GM18868 (cell line): Measurements from ENCODE around the gene SSC4D.
"Not testable (repeated sequence)": the region's sequence is repeated elsewhere in the genome, so short reads cannot be mapped to it uniquely, and the experiment has no call there.

Source experiments
- ATAC-seq: cut with Tn5 transposase; IDR thresholded peaks from one replicate; pipeline ENCODE4 v1.9.1; 2021; ENCODE audit warnings: mild to moderate bottlenecking, moderate library complexity; ENCODE audit not compliant: unreplicated experiment

Gene SSC4D

GRCh38 chr7:76409537-76409936, at the start of gene SSC4D:
SSC4D (minus strand) TSS chr7:76409697; CDS start chr7:76404439, 5,258 bp downstream.
- no peak for ATAC-seq

- not testable (repeated sequence) for ATAC-seq
Observed at GRCh38 chr7:76458504-76458903, 49.0 kb upstream of the SSC4D start.

- not testable (repeated sequence) for ATAC-seq
Observed at GRCh38 chr7:76457017-76457416, 47.5 kb upstream of the SSC4D start.

- ATAC-seq, result peak; percentile 71
Observed at GRCh38 chr7:76445577-76446008, 36.1 kb upstream of the SSC4D start.

DNA sequence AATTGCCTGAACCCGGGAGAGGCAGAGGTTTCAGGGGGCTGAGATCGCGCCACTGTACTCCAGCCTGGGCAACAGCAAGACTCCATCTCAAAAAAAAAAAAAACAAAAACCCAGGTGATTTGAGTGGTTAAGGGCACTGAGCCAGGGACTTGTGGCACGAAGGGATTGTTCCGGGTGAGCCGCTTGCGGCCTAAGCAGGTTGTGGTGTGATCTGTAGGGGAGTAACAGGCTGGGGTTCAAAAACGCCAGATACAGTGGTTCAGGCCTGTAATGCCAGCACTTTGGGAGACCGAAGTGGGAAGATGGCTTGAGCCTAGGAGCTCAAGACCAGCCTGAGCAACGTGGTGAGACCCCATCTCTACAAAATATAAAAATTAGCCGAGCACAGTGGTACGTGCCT, 34.3 kb upstream of the SSC4D start:
- peak; percentile 72 for ATAC-seq

GRCh38 chr7:76442664-76443446, 33.4 kb upstream of the SSC4D start:
- ATAC-seq, result not testable (repeated sequence)

DNA sequence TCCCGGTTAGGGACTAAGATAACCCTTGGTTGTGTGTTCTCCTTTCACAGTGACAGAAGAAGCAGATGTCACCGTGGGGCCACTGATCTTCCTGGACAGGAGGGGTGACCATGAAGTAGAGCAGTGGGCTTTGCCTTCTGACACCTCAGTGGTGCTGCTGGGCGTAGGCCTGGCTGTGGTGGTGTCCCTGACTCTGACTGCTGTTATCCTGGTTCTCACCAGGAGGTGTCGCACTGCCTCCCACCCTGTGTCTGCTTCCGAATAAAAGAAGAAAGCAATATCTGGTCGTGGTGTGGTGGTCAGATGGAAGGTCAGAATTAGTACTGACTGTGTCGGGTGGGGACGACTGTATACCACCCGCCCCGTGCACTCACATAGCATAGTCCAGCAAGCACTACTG, 32.3 kb upstream of the SSC4D start:
- ATAC-seq, result peak; percentile 39

- ATAC-seq, result not testable (repeated sequence)
Observed at GRCh38 chr7:76440404-76440803, 30.9 kb upstream of the SSC4D start.

DNA sequence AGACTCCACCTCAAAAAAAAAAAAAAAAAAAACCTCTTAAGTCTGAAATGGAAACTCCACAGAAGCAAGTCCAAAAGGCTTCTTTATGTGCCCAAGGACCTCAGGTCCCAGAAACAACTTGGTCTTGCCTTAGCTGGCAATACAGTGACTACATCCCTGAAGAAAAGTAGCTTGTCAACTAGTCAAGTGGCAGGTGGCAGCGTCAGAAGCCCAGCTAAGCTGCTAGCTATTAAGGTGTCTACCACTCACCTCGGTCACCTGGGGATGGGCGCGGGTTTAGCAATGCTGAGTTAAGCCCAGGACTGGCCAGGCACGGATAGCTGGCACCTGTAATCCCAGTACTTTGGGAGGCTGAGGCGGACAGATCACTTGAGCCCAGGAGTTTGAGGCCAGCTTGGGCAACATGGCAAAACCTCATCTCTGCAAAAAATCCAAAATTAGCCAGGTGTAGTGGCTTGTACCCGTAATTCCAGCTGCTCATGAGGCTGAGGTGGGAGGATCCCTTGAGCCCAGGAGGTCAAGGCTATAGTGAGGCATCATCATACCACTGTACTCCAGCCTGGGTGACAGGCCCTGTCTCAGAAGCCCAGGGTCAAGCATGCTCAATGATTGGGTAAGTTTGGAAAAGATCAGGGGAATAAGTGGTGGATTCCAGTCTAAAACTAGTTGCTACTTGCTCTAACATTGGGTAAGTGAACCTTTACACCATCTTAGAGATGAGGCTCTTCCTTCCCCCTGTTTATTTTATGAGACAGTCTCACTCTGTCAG, 29.8 kb upstream of the SSC4D start:
- ATAC-seq, result not testable (repeated sequence)

- ATAC-seq, result peak; percentile 73
Observed at GRCh38 chr7:76437873-76438272, 28.4 kb upstream of the SSC4D start.

GRCh38 chr7:76430836-76431235, 21.3 kb upstream of the SSC4D start:
- no peak for ATAC-seq

DNA sequence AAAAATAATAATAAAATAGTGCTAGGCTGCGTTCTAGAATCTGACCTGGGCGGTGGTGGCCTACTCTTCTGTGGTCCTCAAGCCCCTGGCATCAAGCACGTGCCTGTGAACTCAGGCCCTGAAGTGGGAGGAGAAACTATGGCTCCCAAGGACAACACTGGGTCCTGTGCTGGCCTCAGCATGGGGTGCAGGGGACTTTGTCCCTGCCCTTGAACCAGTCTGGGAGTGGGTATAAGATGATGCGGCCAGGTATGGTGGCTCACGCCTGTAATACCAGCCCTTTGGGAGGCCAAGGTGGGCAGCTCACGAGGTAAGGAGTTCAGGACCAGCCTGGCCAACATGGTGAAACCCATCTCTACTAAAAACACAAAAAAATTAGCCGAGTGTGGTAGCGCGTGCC, 20.7 kb upstream of the SSC4D start:
- ATAC-seq, result no peak

DNA sequence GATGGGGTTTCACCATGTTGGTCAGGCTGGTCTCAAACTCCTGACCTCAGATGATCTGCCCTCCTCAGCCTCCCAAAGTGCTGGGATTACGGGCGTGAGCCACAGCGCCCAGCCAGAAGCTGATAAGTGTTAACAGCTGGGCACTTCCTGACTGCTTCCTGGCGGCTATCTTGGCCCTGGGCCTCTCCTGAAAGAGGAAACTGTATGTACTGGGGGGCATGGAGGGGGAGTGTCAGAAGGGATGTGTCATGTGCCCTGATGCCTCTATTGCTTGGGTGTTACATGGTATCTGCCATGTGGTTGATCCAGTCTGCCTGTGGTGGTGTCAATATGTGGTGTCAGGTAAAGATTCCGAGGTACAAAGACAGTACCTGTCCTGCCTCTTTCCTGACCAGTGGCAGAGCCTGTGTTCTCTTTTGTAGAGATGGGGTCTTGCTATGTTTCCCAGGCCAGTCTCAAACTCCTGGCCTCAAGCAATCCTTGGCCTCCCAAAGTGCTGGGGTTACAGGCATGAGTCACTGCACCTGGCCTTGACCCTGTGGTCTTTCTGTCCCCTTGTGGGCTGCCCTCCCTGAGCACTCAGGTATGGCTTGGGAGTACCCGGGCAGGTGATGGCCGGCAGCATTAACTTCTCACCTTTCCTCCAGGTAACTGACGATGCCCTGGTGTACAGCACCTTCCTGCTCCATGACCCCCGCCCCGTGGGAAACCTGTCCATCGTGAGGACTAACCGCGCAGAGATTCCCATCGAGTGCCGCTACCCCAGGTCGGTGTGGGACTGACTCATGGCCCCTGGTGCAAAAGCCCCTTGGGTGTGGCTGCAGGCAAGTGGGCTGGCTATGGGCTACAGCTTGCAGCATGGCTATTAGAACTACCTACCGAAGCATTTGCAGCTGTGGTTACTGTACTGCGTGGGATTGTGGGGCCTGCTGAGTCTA, 19.6 kb upstream of the SSC4D start:
- ATAC-seq, result no peak

GRCh38 chr7:76428149-76428823, 18.8 kb upstream of the SSC4D start:
- no peak for ATAC-seq

DNA sequence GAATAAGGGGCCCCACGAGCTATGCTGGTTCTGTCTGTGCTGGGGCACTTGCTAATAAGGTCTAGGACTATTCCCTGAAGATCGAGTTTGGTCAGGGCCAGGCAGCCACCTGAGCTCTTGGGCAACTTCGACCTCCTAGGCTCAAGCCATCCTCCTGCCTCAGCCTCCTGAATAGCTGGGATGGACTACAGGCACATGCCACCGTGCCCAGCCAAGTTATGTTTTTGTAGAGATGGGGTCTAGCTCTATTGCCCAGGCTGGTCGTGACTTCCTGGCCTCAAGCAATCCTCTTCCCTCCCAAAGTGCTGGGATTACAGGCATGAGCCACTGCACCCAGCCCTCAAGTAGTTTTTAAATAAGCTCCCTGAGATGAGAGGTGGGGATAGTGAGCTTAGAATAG, 18.1 kb upstream of the SSC4D start:
- ATAC-seq, result no peak

DNA sequence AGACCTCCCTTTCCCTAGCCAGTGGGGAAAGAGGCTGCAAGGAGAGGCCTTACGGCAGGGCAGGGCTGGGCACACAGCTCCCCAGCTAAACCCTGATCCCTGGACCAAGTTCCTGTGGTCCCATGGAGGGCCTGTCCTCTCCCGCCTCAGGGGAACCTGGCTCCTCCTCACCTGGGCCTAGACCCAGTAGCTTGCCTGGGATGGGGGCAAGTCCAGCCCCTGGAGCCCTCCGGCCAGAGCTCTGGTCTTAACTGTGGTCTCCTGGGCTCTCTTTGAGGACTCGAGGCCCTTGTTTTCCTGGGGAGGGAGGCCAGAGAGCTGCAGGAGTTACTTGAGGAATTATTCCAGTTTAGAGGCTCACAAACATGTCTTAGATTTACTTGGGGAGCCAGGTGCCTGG, 16.7 kb upstream of the SSC4D start:
- no peak for ATAC-seq

- not testable (repeated sequence) for ATAC-seq
Observed at GRCh38 chr7:76425558-76425957, 16.1 kb upstream of the SSC4D start.

- ATAC-seq, result no peak
Observed at GRCh38 chr7:76425156-76425555, 15.7 kb upstream of the SSC4D start.

DNA sequence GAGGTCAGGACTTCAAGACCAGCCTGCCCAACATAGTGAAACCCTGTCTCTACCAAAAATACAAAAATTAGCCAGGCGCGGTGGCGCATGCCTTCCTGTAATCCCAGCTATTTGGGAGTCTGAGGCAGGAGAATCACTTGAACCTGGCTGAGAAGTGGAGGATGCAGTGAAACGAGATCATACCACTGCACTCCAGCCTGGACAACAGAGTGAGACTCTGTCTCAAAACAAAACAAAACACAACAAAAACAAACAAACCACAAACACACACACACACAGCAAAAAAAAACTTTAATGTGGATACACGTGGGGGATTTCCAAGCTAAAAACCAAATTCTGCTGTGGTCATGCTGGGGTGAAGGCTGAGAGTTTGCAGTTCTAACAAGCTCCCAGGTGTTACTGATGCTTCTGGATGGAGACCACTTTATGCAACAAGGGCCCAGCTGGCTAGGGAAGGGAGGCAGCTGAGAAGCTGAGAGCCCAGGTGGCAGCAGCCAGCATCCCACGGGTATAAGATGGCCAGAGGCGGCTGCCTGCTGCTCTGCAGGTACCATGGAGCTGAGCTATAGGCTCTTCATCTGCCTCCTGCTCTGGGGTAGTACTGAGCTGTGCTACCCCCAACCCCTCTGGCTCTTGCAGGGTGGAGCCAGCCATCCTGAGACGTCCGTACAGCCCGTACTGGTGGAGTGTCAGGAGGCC, 15.1 kb upstream of the SSC4D start, which contains the start of gene ZP3:
ZP3 (plus strand) TSS at position 538 of the 699 bp plus-strand sequence; CDS start at position 553, 15 bp downstream.
- ATAC-seq, result peak; percentile 78
